IPS-11a (cell line): Measurements from ENCODE around the gene SLC39A11.

Source experiments
- H3K4me3 ChIP-seq: one replicate; pipeline ENCODE4 v1.5.1; 2013; ENCODE audit warnings: low read depth, low read length, control low read depth

Gene SLC39A11

GRCh38 chr17:72667096-72668063, 425.1 kb downstream of the SLC39A11 start:
- no peak overlapping the region for H3K4me3 ChIP-seq

- H3K4me3 ChIP-seq = no peak overlapping the region
These were observed 426.3 kb downstream of the SLC39A11 start for GRCh38 chr17:72665852-72666851.

DNA sequence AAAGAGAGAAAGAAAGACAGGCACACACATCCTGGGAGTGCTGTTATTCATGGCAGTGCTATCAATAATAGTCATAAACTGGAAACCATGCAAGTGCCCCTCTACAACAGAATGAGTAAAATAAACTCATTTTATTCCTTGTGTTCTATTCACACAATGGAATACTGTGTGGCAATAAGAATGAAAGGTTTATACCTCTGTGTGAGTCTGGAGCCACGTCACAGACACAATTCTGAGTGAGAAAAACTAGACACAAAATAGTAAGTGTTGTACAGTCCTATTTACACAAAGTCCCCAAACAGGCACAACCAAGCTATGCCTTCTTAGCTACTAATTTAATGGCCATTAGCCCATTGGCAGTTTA, 429.7 kb downstream of the SLC39A11 start:
- no peak overlapping the region for H3K4me3 ChIP-seq

DNA sequence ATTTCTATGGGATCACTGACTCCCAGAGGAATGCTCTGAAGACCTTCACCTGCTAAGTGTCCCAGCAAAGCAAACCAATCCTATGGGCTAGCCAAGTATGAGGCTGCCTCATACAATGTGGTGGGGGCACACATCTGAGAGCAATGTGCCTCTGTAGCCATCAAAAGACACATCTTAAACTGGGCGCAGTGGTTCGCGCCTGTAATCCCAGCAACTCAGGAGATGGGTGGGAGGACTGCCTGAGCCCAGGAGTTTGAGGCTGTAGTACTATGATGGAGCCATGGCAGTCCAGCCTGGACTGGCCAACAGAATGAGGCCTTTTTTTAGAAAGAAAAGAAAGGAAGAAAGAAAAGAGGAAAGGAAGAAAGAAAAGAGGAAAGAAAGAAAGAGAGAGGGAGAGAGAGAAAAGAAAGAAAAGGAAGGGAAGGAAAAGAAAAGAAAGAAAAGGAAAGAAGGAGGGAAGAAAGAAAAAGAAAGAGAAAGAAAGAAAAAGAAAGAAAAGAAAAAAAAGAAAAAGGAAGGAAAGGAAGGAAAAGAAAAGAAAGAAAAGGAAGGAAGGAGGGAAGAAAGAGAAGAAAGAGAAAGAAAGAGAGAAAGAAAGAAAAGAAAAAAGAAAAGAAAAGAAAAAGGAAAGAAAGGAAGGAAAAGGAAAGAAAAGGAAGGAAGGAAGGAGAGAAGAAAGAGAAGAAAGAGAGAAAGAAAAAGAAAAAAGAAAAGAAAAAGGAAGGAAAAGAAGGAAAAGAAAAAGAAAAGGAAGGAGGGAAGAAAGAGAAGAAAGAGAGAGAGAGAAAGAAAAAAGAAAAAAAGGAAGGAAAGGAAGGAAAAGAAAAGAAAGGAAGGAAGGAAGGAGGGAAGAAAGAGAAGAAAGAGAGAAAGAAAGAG, 430.3 kb downstream of the SLC39A11 start:
- no peak overlapping the region for H3K4me3 ChIP-seq

- H3K4me3 ChIP-seq = no peak overlapping the region
These were observed 431.2 kb downstream of the SLC39A11 start for GRCh38 chr17:72661116-72661944.

- H3K4me3 ChIP-seq = no peak overlapping the region
These were observed 432.0 kb downstream of the SLC39A11 start for GRCh38 chr17:72660274-72661115.

DNA sequence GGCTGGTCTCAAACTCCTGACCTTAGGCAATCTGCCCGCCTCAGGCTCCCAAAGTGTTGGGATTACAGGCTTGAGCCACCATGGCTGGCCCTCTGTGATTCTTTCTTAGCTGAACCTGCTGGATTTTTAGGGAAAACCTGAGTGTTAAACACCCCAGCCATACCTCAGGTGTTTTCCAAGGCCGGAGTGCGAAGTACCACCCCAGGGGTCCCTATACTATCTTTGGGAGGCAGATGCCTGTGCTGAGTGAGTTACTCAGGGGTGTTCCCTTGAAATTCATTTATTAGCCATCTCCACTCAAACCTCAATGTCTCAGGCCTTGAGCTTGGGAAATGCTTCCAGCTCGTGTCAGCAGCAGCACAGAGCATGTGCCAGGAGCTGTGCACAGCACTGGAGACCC, 432.7 kb downstream of the SLC39A11 start:
- H3K4me3 ChIP-seq = no peak overlapping the region

- no peak overlapping the region for H3K4me3 ChIP-seq
These were observed 433.8 kb downstream of the SLC39A11 start for GRCh38 chr17:72658675-72659074.

- H3K4me3 ChIP-seq = no peak overlapping the region
These were observed 434.8 kb downstream of the SLC39A11 start for GRCh38 chr17:72657467-72658317.

- no peak overlapping the region for H3K4me3 ChIP-seq
These were observed 436.2 kb downstream of the SLC39A11 start for GRCh38 chr17:72656130-72656763.

DNA sequence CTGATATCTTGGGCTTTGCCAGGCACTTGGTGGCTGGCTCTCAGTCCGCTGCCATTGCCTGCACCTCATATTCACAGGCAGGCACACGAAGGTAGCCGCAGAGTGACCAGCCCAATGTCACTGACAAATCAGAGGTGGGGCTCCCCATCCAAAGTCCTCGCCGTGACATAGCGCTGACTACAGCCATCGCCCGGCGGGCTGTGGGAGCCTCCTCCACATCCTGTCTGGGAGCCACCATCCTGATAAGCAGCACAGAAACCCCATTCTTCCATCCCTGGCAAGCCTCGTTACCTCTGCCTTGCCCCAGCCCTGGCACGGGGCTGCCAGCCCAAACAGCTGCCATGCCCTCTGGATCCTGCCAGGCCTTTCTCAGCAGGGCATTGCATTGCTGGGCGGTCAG, 437.8 kb downstream of the SLC39A11 start:
- no peak overlapping the region for H3K4me3 ChIP-seq

DNA sequence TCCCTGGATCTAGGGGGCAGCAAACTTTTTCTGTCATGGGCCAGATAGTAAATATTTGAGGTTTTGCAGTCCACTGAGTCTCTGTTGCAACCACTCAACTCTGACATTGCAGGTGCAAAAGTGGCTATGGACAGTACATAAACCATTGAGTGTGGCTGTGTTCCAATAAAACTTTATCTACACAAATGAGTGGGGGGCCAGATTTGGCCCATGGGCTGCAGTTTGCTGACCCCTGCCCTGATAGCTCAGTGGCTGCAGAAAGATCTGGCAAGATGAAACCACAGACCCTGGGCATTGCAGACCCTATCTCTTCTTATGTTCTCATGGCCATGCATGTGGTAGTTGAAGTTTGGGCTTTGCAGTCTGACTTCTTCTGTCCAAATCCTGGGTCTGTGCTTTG, 440.5 kb downstream of the SLC39A11 start:
- H3K4me3 ChIP-seq = no peak overlapping the region

DNA sequence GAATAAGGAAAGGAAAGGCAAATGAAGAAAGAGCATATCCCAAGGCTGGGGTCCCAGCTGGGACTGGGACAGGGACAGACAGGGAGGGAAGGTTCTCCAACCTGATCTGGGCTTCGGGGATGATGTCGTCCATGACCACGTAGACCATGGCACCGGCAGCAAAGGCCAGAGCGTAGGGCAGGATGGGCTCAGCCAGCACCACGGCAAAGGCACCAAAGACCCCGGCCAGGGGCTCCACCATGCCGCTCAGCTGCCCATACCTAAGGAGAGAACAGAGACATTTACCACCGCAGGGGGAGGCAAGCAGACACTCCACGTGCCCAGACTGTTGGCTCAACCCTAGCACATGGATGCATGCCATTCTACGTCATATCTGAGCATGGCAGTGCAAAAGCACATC, 443.8 kb downstream of the SLC39A11 start:
- H3K4me3 ChIP-seq = no peak overlapping the region

DNA sequence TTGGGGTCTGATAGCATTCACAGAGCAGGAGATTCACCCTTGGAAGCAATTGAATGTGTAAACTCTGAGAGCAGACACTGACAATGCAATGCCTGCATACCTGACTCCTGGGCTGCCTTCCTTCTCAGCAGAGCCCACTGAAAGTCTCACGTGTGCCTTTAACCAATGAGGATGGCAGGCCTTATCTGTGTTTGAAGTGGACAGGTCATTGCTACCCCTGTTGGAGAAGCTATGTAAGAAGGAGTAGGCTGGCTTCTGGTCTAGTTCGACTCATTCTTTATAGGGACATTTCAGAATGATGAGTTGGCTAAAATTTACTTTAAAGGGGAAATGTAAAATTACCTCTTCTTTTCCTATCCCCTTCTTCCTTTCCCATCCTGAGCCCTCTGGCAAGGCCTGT, 446.3 kb downstream of the SLC39A11 start:
- no peak overlapping the region for H3K4me3 ChIP-seq

- H3K4me3 ChIP-seq = no peak overlapping the region
These were observed 448.0 kb downstream of the SLC39A11 start for GRCh38 chr17:72644492-72644891.

GRCh38 chr17:72643575-72644216, 448.8 kb downstream of the SLC39A11 start:
- H3K4me3 ChIP-seq = no peak overlapping the region

GRCh38 chr17:72642720-72643119, 449.8 kb downstream of the SLC39A11 start:
- H3K4me3 ChIP-seq = no peak overlapping the region
